GM23248 (cell line): ENCODE data around the gene ZNF219. TPM values are rescaled to one million over a fixed set of nuclear protein-coding genes. Genes with fewer than 3 reads are reported as not detected.

ENCODE experiments used
- DNase-seq: peaks from one replicate; pipeline ENCODE4 v3.0.0-alpha.2; 2015
- H2AFZ ChIP-seq: fragments of 200-600 bp; sonication (generic); 2 replicates; pipeline ENCODE4 v1.6.1; 2016; ENCODE audit warnings: antibody characterized with exemption
- H3F3A ChIP-seq: fragments of 200-600 bp; sonication (generic); 2 replicates; pipeline ENCODE4 v1.6.1; 2016; ENCODE audit warnings: mild to moderate bottlenecking, antibody characterized with exemption, mixed run types; ENCODE audit not compliant: insufficient read depth
- H3K27ac ChIP-seq: fragments of 200-600 bp; sonication (generic); 2 replicates; pipeline ENCODE4 v1.5.1; 2016; ENCODE audit warnings: mild to moderate bottlenecking
- H3K27me3 ChIP-seq: fragments of 200-600 bp; sonication (generic); replicated peaks from 2 replicates; pipeline ENCODE4 v1.6.1; 2016; ENCODE audit warnings: mild to moderate bottlenecking; ENCODE audit not compliant: insufficient read depth
- H3K36me3 ChIP-seq: fragments of 200-600 bp; sonication (generic); 2 replicates; pipeline ENCODE4 v1.6.1; 2016; ENCODE audit warnings: low read depth, mild to moderate bottlenecking
- H3K4me1 ChIP-seq: fragments of 200-600 bp; sonication (generic); 2 replicates; pipeline ENCODE4 v1.6.1; 2016; ENCODE audit warnings: mild to moderate bottlenecking; ENCODE audit not compliant: insufficient read depth
- H3K4me2 ChIP-seq: fragments of 200-600 bp; sonication (generic); one replicate; pipeline ENCODE4 v1.6.1; 2016; ENCODE audit warnings: mild to moderate bottlenecking; ENCODE audit not compliant: unreplicated experiment
- H3K4me3 ChIP-seq: fragments of 200-600 bp; sonication (generic); 2 replicates; pipeline ENCODE4 v1.5.1; 2016; ENCODE audit warnings: mild to moderate bottlenecking
- H3K79me2 ChIP-seq: fragments of 200-600 bp; sonication (generic); 2 replicates; pipeline ENCODE4 v1.6.1; 2016; ENCODE audit warnings: mild to moderate bottlenecking; ENCODE audit not compliant: insufficient read depth
- H3K9ac ChIP-seq: fragments of 200-600 bp; sonication (generic); 2 replicates; pipeline ENCODE4 v1.6.1; 2016; ENCODE audit warnings: mild to moderate bottlenecking
- H3K9me2 ChIP-seq: fragments of 200-600 bp; sonication (generic); 2 replicates; pipeline ENCODE4 v1.6.1; 2016; ENCODE audit warnings: mixed run types, mild to moderate bottlenecking, moderate library complexity; ENCODE audit not compliant: insufficient read depth
- H3K9me3 ChIP-seq: fragments of 200-600 bp; sonication (generic); one replicate; pipeline ENCODE4 v1.6.1; 2017; ENCODE audit warnings: low read depth
- H4K20me1 ChIP-seq: fragments of 200-600 bp; sonication (generic); 2 replicates; pipeline ENCODE4 v1.6.0; 2016; ENCODE audit not compliant: insufficient read depth
- EZH2 ChIP-seq: fragments of 200-600 bp; sonication (generic); IDR thresholded peaks from 2 replicates; pipeline ENCODE4 v1.6.1; 2018; ENCODE audit warnings: antibody characterized with exemption, mild to moderate bottlenecking; ENCODE audit not compliant: insufficient read depth, poor library complexity, severe bottlenecking
- EZH2phosphoT487 ChIP-seq: fragments of 200-600 bp; sonication (generic); IDR thresholded peaks from 2 replicates; pipeline ENCODE4 v1.6.1; 2018; ENCODE audit warnings: antibody characterized with exemption, moderate library complexity, mild to moderate bottlenecking, low read depth; ENCODE audit not compliant: insufficient read depth
- WGBS, 2 experiments: methylation state at CpG; one replicate each; pipeline ENCODE4 v1.1.6; 2015 to 2017; ENCODE audit warnings: low lambda C conversion rate in 2 of 2, low coverage in 1 of 2; ENCODE audit errors: missing lambda C conversion rate in 2 of 2; 5-methylcytosine and 5-hydroxymethylcytosine counted together
- in situ Hi-C: fragments of 300-500 bp; cut with MboI; formaldehyde crosslinking; loops from 2 replicates; pipeline ENCODE4 v1.15.0; 2020
- polyA plus RNA-seq: library from polyadenylated mRNA; unstranded; fragments of >200 nt; fragmentation: Nextera tagmentation; extraction: Ambion mirVana; gene quantifications from 2 replicates; pipeline ENCODE4 v1.2.1, GENCODE V29; 2016
- total RNA-seq: library from RNA; depleted of rRNA; stranded (reverse); fragments of >200 nt; shearing (Covaris generic); gene quantifications from 2 replicates; pipeline ENCODE4 v1.2.3, GENCODE V29; 2014

The ZNF219 gene
- total and polyA plus RNA-seq, 2 experiments from 2014 or later: 1.6 to 15.9 TPM

GRCh38 chr14:21073921-21074320, 24.5 kb downstream of the ZNF219 start:
- Histone ChIP-seq H3K36me3 (peaks cover 27% of the 10 kb centered on the region), H3K79me2 (peaks cover 41% of the 10 kb centered on the region), H3K9ac (no peak overlapping the region), H3F3A (peaks cover 28% of the 10 kb centered on the region), H2AFZ (no peak overlapping the region), H3K9me3 (no peaks in the 10 kb centered on the region), H3K27me3 (no peaks in the 10 kb centered on the region), H4K20me1 (no peaks in the 10 kb centered on the region), H3K4me3 (no peak overlapping the region), H3K4me1 (peaks cover 19% of the 10 kb centered on the region), H3K4me2 (no peak overlapping the region), H3K27ac (0 out of 2 replicates have a peak overlapping the region, but pooled peaks have one; percentile 100), H3K9me2 (no peaks in the 10 kb centered on the region)
- 92 to 93% methylated on average over 9 of the region's 9 CpGs for WGBS, 2 experiments
- DNase-seq: no peak
- TF ChIP-seq EZH2phosphoT487: no peak
- TF ChIP-seq EZH2: no peak
- in situ Hi-C loops: no loop called here

- Histone ChIP-seq H3K9me2 (no peaks in the 10 kb centered on the region), H2AFZ (no peak overlapping the region), H3K4me3 (peak overlapping the region; percentile 87), H3K36me3 (peaks cover 20% of the 10 kb centered on the region), H3F3A (peaks cover 28% of the 10 kb centered on the region), H3K27me3 (no peaks in the 10 kb centered on the region), H3K9me3 (no peaks in the 10 kb centered on the region), H4K20me1 (no peaks in the 10 kb centered on the region), H3K9ac (peak overlapping the region; percentile 96), H3K4me1 (peaks cover 26% of the 10 kb centered on the region), H3K4me2 (peak overlapping the region; percentile 99), H3K79me2 (peaks cover 41% of the 10 kb centered on the region), H3K27ac (peak overlapping the region; percentile 100)
- DNase-seq: no peak
- in situ Hi-C loops: no loop called here
- TF ChIP-seq EZH2phosphoT487 (no peak), EZH2 (no peak)
- 91 to 94% methylated on average over 9 of the region's 9 CpGs for WGBS, 2 experiments
Measured at GRCh38 chr14:21072781-21073339, 25.6 kb downstream of the ZNF219 start.

- H3K27ac ChIP-seq: peak overlapping the region; percentile 100
- no peaks in the 10 kb centered on the region for H4K20me1 ChIP-seq
- 0 to 1% methylated on average over 4 of the region's 4 CpGs for WGBS, 2 experiments
- no peaks in the 10 kb centered on the region for H3K9me2 ChIP-seq
- H3K27me3 ChIP-seq: no peaks in the 10 kb centered on the region
- H3F3A ChIP-seq: peaks cover 28% of the 10 kb centered on the region
- peak overlapping the region; percentile 87 for H3K4me3 ChIP-seq
- DNase-seq: peak; percentile 93
- peaks cover 14% of the 10 kb centered on the region; the same call in 1 of the 2 replicates for H3K36me3 ChIP-seq
- peak overlapping the region; percentile 76 for H2AFZ ChIP-seq
- H3K9me3 ChIP-seq: no peaks in the 10 kb centered on the region
- peaks cover 41% of the 10 kb centered on the region for H3K79me2 ChIP-seq
- peak overlapping the region; percentile 99 for H3K4me2 ChIP-seq
- in situ Hi-C loops: no loop called here
- peaks cover 26% of the 10 kb centered on the region for H3K4me1 ChIP-seq
- no peak for TF ChIP-seq EZH2phosphoT487
- peak overlapping the region; percentile 96 for H3K9ac ChIP-seq
Measured at GRCh38 chr14:21072031-21072473, 26.4 kb downstream of the ZNF219 start.

- Histone ChIP-seq H3K27ac (peak overlapping the region; percentile 100), H3F3A (peaks cover 28% of the 10 kb centered on the region), H3K4me2 (peak overlapping the region; percentile 99), H3K79me2 (peaks cover 39% of the 10 kb centered on the region), H3K9me3 (no peaks in the 10 kb centered on the region), H3K4me3 (peak overlapping the region; percentile 87), H3K4me1 (peaks cover 26% of the 10 kb centered on the region), H3K27me3 (no peaks in the 10 kb centered on the region), H3K9me2 (no peaks in the 10 kb centered on the region), H3K9ac (peak overlapping the region; percentile 96), H3K36me3 (peaks cover 8% of the 10 kb centered on the region; the same call in 1 of the 2 replicates), H4K20me1 (no peaks in the 10 kb centered on the region), H2AFZ (peak overlapping the region; percentile 76)
- in situ Hi-C loops: no loop called here
- 0 to 3% methylated on average over 19 to 37 of the region's 37 CpGs for WGBS, 2 experiments
- DNase-seq: peak; percentile 97
- TF ChIP-seq EZH2: no peak
- no peak for TF ChIP-seq EZH2phosphoT487
Measured at GRCh38 chr14:21071225-21072030, 27.0 kb downstream of the ZNF219 start.
